GM12891 (cell line): Measurements from ENCODE around the gene ZNF664.

Experiments
- DNase-seq: peaks from one replicate; pipeline ENCODE4 v3.0.0; 2011; ENCODE audit warnings: low spot score; ENCODE audit not compliant: insufficient read length
- FAIRE-seq: peaks from 2 replicates; lab custom pipeline; 2011; peaks lifted over from hg19 to GRCh38; lab: Jason Lieb, UNC
- PAX5 ChIP-seq: IDR thresholded peaks from 2 replicates; pipeline ENCODE4 v1.6.1; 2011; ENCODE audit warnings: low read length, moderate library complexity, mild to moderate bottlenecking; ENCODE audit not compliant: insufficient read depth, severe bottlenecking
- POLR2A ChIP-seq: IDR thresholded peaks from 2 replicates; pipeline ENCODE4 v1.6.1; 2011; ENCODE audit warnings: low read depth, low read length, control low read depth
- POLR2AphosphoS5 ChIP-seq: IDR thresholded peaks from 2 replicates; pipeline ENCODE4 v1.6.1; 2011; ENCODE audit warnings: low read depth, low read length, control low read depth
- POU2F2 ChIP-seq: IDR thresholded peaks from 2 replicates; pipeline ENCODE4 v1.6.1; 2011; ENCODE audit warnings: low read depth, mild to moderate bottlenecking, control low read depth, low read length, moderate library complexity
- SPI1 ChIP-seq: IDR thresholded peaks from 2 replicates; pipeline ENCODE4 v1.6.1; 2011; ENCODE audit warnings: low read depth, low read length, control low read depth
- TAF1 ChIP-seq: IDR thresholded peaks from 2 replicates; pipeline ENCODE4 v1.6.1; 2011; ENCODE audit warnings: low read depth, low read length, control low read depth

ZNF664 gene

GRCh38 chr12:124020514-124020949 lies 47.5 kb downstream of the ZNF664 start:
- no peak for TF ChIP-seq TAF1
- TF ChIP-seq SPI1, result no peak
- TF ChIP-seq POLR2AphosphoS5, result no peak
- TF ChIP-seq POLR2A, result no peak
- no peak for TF ChIP-seq PAX5
- TF ChIP-seq POU2F2, result no peak
- FAIRE-seq (no peak), DNase-seq (no peak)

GRCh38 chr12:124021007-124021406 lies 48.0 kb downstream of the ZNF664 start:
- no peak for DNase-seq
- FAIRE-seq, result no peak
- TF ChIP-seq POLR2AphosphoS5, result no peak
- TF ChIP-seq SPI1, result no peak
- TF ChIP-seq PAX5, result no peak
- no peak for TF ChIP-seq POLR2A
- no peak for TF ChIP-seq POU2F2

GRCh38 chr12:124022161-124022560 lies 49.1 kb downstream of the ZNF664 start:
- TF ChIP-seq POLR2AphosphoS5, result no peak
- no peak for TF ChIP-seq SPI1
- no peak for TF ChIP-seq POU2F2
- TF ChIP-seq PAX5, result no peak
- TF ChIP-seq TAF1, result no peak
- TF ChIP-seq POLR2A, result no peak
- FAIRE-seq, result no peak
- DNase-seq, result no peak

- TF ChIP-seq POLR2A, result no peak
- TF ChIP-seq POLR2AphosphoS5, result no peak
- TF ChIP-seq PAX5, result no peak
- no peak for TF ChIP-seq SPI1
- TF ChIP-seq TAF1, result no peak
- no peak for TF ChIP-seq POU2F2
- no peak for FAIRE-seq
- no peak for DNase-seq
Measured at GRCh38 chr12:124024263-124024678, 51.3 kb downstream of the ZNF664 start.

GRCh38 chr12:124024776-124025175 lies 51.8 kb downstream of the ZNF664 start:
- no peak for FAIRE-seq
- no peak for TF ChIP-seq POLR2A
- no peak for TF ChIP-seq POU2F2
- no peak for TF ChIP-seq TAF1
- TF ChIP-seq PAX5, result no peak
- no peak for TF ChIP-seq SPI1
- no peak for TF ChIP-seq POLR2AphosphoS5
- no peak for DNase-seq

GRCh38 chr12:124025661-124026060 lies 52.6 kb downstream of the ZNF664 start:
- FAIRE-seq (no peak), DNase-seq (no peak)
- TF ChIP-seq TAF1 (no peak), POLR2AphosphoS5 (no peak)

- no peak for DNase-seq
- TF ChIP-seq POU2F2, result no peak
- TF ChIP-seq POLR2AphosphoS5, result no peak
- TF ChIP-seq TAF1, result no peak
- no peak for TF ChIP-seq SPI1
- no peak for TF ChIP-seq POLR2A
- no peak for FAIRE-seq
Measured at GRCh38 chr12:124026755-124027745, 54.0 kb downstream of the ZNF664 start.

GRCh38 chr12:124027753-124028554 lies 54.9 kb downstream of the ZNF664 start:
- TF ChIP-seq POLR2AphosphoS5, result no peak
- no peak for TF ChIP-seq PAX5
- TF ChIP-seq POU2F2, result no peak
- no peak for TF ChIP-seq POLR2A
- no peak for TF ChIP-seq SPI1
- no peak for TF ChIP-seq TAF1
- no peak for DNase-seq
- no peak for FAIRE-seq

- FAIRE-seq, result no peak
- no peak for DNase-seq
- no peak for TF ChIP-seq POU2F2
- no peak for TF ChIP-seq POLR2AphosphoS5
- no peak for TF ChIP-seq PAX5
- no peak for TF ChIP-seq TAF1
- TF ChIP-seq POLR2A, result no peak
- TF ChIP-seq SPI1, result no peak
Measured at GRCh38 chr12:124028555-124028925, 55.5 kb downstream of the ZNF664 start.
